ENCODE results near the gene KRTAP16-1. TPM values are rescaled to one million over a fixed set of nuclear protein-coding genes. Genes with fewer than 3 reads are reported as not detected.
A peak's percentile ranks its signal among the peaks of the same experiment; 100 is the strongest.

The KRTAP16-1 gene
- total and polyA plus RNA-seq, 2 of the 4 experiments (the other 2 are of a cell fraction), result not detected

DNA sequence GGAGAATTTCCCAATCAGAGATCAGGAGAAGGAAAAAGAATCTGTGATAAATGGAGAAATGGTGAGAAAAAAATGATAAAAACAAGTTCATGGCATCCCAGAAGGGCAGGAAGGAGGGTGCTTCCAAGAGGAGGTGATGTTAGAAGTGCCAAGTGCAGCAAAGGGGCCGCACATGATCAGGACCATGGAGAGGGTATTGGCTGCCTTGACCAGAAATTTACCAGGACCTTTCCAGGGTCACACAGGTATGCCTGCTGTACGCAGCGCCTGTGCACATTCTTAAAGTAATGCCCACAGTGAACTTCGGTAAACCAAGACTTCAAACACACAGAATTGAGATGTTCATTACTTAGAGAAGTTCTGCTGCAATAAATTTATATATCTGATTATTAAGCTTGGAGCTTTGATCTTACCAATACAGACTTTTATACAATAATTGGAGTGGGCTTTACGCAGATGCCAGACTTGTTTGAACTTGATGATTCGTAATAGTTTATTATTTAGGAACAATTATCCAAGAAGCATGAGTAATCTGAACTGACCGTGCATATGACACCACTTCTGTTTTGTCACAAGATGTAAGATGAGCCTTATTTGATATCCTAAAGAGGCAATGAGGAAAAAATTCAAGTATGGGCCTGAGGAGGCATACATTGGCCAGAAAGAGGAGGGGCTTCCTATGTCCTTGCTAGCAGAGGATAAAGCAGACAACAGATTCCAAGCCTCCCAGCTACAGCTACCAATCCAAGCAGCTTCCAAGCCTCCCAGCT, 43.7 kb upstream of the KRTAP16-1 start:
- dilution Hi-C loops (cut with HindIII; ENCODE audit: low sequenced_read_pairs, unreplicated experiment), result no loop called here
- H3K4me3 ChIP-seq (ENCODE audit: insufficient read depth, low read depth, low read length), result no peak overlapping the region
- intact Hi-C loops (cut with micrococcal nuclease), result no loop called here
- H3K27me3 ChIP-seq (ENCODE audit: control insufficient read depth, insufficient read depth, low read length), result peaks cover 7% of the 10 kb centered on the region; the same call in 1 of the 2 replicates
- no TSS peak for BruUV-seq (replicated peaks)
- H3K23ac ChIP-seq (ENCODE audit: low read depth, low read length), result no peak overlapping the region
- peaks cover 5% of the 10 kb centered on the region for H3K9me3 ChIP-seq (ENCODE audit: control insufficient read depth, insufficient read depth, low read length)
- DNase-seq, result peak; percentile 5
- H2BK120ac ChIP-seq (ENCODE audit: low read depth, low read length), result no peak overlapping the region
- ChIA-PET POLR2A (ENCODE audit: unreplicated experiment) (no interaction called here), CTCF (no interaction called here)
- H2BK15ac ChIP-seq (ENCODE audit: low read depth, low read length), result no peak overlapping the region
- no peaks in the 10 kb centered on the region for H3K36me3 ChIP-seq (ENCODE audit: control insufficient read depth, insufficient read depth, low read length)
- H2BK20ac ChIP-seq (ENCODE audit: low read depth, low read length), result no peak overlapping the region
- H3K9me1 ChIP-seq (ENCODE audit: insufficient read depth, low read length), result no peaks in the 10 kb centered on the region; the same call in 1 of the 2 replicates
- H4K91ac ChIP-seq (ENCODE audit: insufficient read depth, low read depth, low read length), result no peak overlapping the region
- H3K18ac ChIP-seq (ENCODE audit: low read depth, low read length), result no peak overlapping the region
- peaks cover 2% of the 10 kb centered on the region for H3K4me1 ChIP-seq (ENCODE audit: control insufficient read depth, insufficient read depth, low read length)
- no peak overlapping the region for H4K5ac ChIP-seq (ENCODE audit: low read depth, low read length)
- ATAC-seq (ENCODE audit: low read depth), result 0 out of 2 replicates have a peak, but pooled peaks have one; percentile 21
- no peak overlapping the region for H3K14ac ChIP-seq (replicated peaks; ENCODE audit: low read depth, low read length)
- H2AK5ac ChIP-seq (ENCODE audit: low read depth, low read length), result no peak overlapping the region
- H2BK5ac ChIP-seq (ENCODE audit: low read depth, low read length, poor library complexity, severe bottlenecking), result no peak overlapping the region
- no peak overlapping the region for H3K27ac ChIP-seq (ENCODE audit: insufficient read depth, low read length)
- H3K79me1 ChIP-seq (ENCODE audit: low read depth in 1 of 2, low read length in 2 of 2), result no peaks in the 10 kb centered on the region
- no peak overlapping the region for H3K56ac ChIP-seq (ENCODE audit: extremely low read depth, insufficient read depth, low read length)
- no peak overlapping the region for H3K4me2 ChIP-seq (ENCODE audit: low read depth, low read length)
- H4K20me1 ChIP-seq (ENCODE audit: insufficient read depth, low read length), result no peaks in the 10 kb centered on the region
- no peak for TF ChIP-seq FOS (IDR thresholded peaks at IDR 0.05; ENCODE audit: low read depth, low read length)
- TF ChIP-seq BHLHE40 (IDR thresholded peaks at IDR 0.05; ENCODE audit: low read depth, low read length), result no peak
- in situ Hi-C loops (cut with MboI; ENCODE audit: low sequenced_read_pairs), result no loop called here
- no peak overlapping the region for H3K4ac ChIP-seq (ENCODE audit: low read depth, low read length)
- no peak overlapping the region for H2AK9ac ChIP-seq (replicated peaks; ENCODE audit: low read depth, low read length, poor library complexity)
- H3K9ac ChIP-seq (ENCODE audit: low read depth, low read length), result no peak overlapping the region
- H4K8ac ChIP-seq (ENCODE audit: low read depth in 2 of 2, low read length in 2 of 2), result no peak overlapping the region
- no CpG with 5 or more reads among the region's 7 CpGs for WGBS, 2 experiments (ENCODE audit: extremely low coverage in 2 of 2, insufficient read length in 1 of 2)
- no peak overlapping the region for H2AFZ ChIP-seq (replicated peaks; ENCODE audit: low read length, poor library complexity)

All from IMR-90 (cell line).